GM23338 (cell line): ENCODE data around the gene LRBA. TPM values are rescaled to one million over a fixed set of nuclear protein-coding genes. Genes with fewer than 3 reads are reported as not detected.

Experiments used
- ATAC-seq: fragments of 200-7000 bp; cut with Tn5 transposase; 3 replicates; pipeline ENCODE4 v1.9.1; 2020
- DNase-seq: peaks from one replicate; pipeline ENCODE4 v3.0.0-alpha.2; 2015; ENCODE audit warnings: low spot score
- H2AFZ ChIP-seq: fragments of 200-600 bp; sonication (generic); 2 replicates; pipeline ENCODE4 v1.8.0; 2016; ENCODE audit warnings: antibody characterized with exemption, mild to moderate bottlenecking, moderate library complexity
- H3F3A ChIP-seq: fragments of 200-600 bp; sonication (generic); replicated peaks from 2 replicates; pipeline ENCODE4 v1.8.0; 2017; ENCODE audit warnings: antibody characterized with exemption, mixed run types, low read depth
- H3K27ac ChIP-seq: fragments of 200-600 bp; sonication (generic); 2 replicates; pipeline ENCODE4 v1.6.1; 2016; ENCODE audit warnings: low read depth
- H3K27me3 ChIP-seq: fragments of 200-600 bp; sonication (generic); 2 replicates; pipeline ENCODE4 v1.8.0; 2016; ENCODE audit warnings: mild to moderate bottlenecking, mixed run types, moderate library complexity; ENCODE audit not compliant: insufficient read depth
- H3K36me3 ChIP-seq: fragments of 200-600 bp; sonication (generic); 2 replicates; pipeline ENCODE4 v1.8.0; 2016; ENCODE audit warnings: mild to moderate bottlenecking; ENCODE audit not compliant: insufficient read depth
- H3K4me1 ChIP-seq: fragments of 200-600 bp; sonication (generic); 2 replicates; pipeline ENCODE4 v1.8.0; 2016; ENCODE audit warnings: mild to moderate bottlenecking, moderate library complexity; ENCODE audit not compliant: insufficient read depth
- H3K4me2 ChIP-seq: fragments of 200-600 bp; sonication (generic); 2 replicates; pipeline ENCODE4 v1.7.1; 2017; ENCODE audit warnings: mixed run types
- H3K4me3 ChIP-seq: fragments of 200-600 bp; sonication (generic); 2 replicates; pipeline ENCODE4 v1.6.1; 2016; ENCODE audit warnings: mixed run types
- H3K79me2 ChIP-seq: fragments of 200-600 bp; sonication (generic); replicated peaks from 2 replicates; pipeline ENCODE4 v1.8.0; 2017; ENCODE audit warnings: mild to moderate bottlenecking; ENCODE audit not compliant: insufficient read depth
- H3K9me2 ChIP-seq: fragments of 200-600 bp; sonication (generic); 2 replicates; pipeline ENCODE4 v1.8.0; 2017; ENCODE audit not compliant: insufficient read depth
- H4K20me1 ChIP-seq: fragments of 200-600 bp; sonication (generic); replicated peaks from 2 replicates; pipeline ENCODE4 v1.8.0; 2017; ENCODE audit warnings: mild to moderate bottlenecking; ENCODE audit not compliant: insufficient read depth
- H3K27ac Mint-ChIP-seq: 2 replicates; pipeline ENCODE4 v1.8.0; 2020; ENCODE audit warnings: inconsistent platforms, mild to moderate bottlenecking, moderate library complexity, mixed read lengths
- H3K27me3 Mint-ChIP-seq: 3 replicates; pipeline ENCODE4 v1.8.0; 2022; ENCODE audit warnings: low read depth, mild to moderate bottlenecking, moderate library complexity, mixed read lengths, inconsistent platforms; ENCODE audit not compliant: insufficient read depth, poor library complexity
- H3K36me3 Mint-ChIP-seq: 3 replicates; pipeline ENCODE4 v1.8.0; 2021; ENCODE audit warnings: low read depth, mild to moderate bottlenecking, inconsistent platforms, moderate library complexity, mixed read lengths
- H3K4me1 Mint-ChIP-seq: 3 replicates; pipeline ENCODE4 v1.8.0; 2020; ENCODE audit warnings: mild to moderate bottlenecking, inconsistent platforms, mixed read lengths
- H3K4me3 Mint-ChIP-seq: 3 replicates; pipeline ENCODE4 v1.8.0; 2021; ENCODE audit warnings: moderate library complexity, mild to moderate bottlenecking, inconsistent platforms, mixed read lengths
- H3K9me3 Mint-ChIP-seq: 3 replicates; pipeline ENCODE4 v1.8.0; 2020; ENCODE audit warnings: moderate library complexity, mild to moderate bottlenecking, inconsistent platforms, mixed read lengths
- CREB1 ChIP-seq: fragments of 250-450 bp; sonication (Bioruptor Pico); IDR thresholded peaks from 2 replicates; pipeline ENCODE4 v1.5.0; 2020; ENCODE audit warnings: low read depth, mild to moderate bottlenecking, moderate library complexity
- CTCF ChIP-seq, 2 experiments: fragments of 200-600 bp in 1 of 2; sonication (generic) in 1 of 2; conservative IDR thresholded peaks; 2 replicates each; pipeline versions ENCODE4 v1.5.1 to v1.6.1; 2016 to 2017; ENCODE audit warnings: antibody characterized with exemption in 2 of 2, low read depth in 2 of 2, mild to moderate bottlenecking in 2 of 2, moderate library complexity in 1 of 2
- ETS1 ChIP-seq: IDR thresholded peaks from 2 replicates; pipeline ENCODE4 v1.6.1; 2016; ENCODE audit warnings: antibody characterized with exemption
- EZH2 ChIP-seq: fragments of 200-600 bp; sonication (generic); IDR thresholded peaks from one replicate; pipeline ENCODE4 v1.8.0; 2017; ENCODE audit warnings: antibody characterized with exemption, mild to moderate bottlenecking, low read depth; ENCODE audit not compliant: unreplicated experiment
- JUNB ChIP-seq: IDR thresholded peaks from one replicate; pipeline ENCODE4 v1.6.1; 2016; ENCODE audit warnings: antibody characterized with exemption; ENCODE audit not compliant: unreplicated experiment
- NANOG ChIP-seq: IDR thresholded peaks from 2 replicates; pipeline ENCODE4 v1.6.1; 2016; ENCODE audit warnings: antibody characterized with exemption, borderline replicate concordance
- POLR2AphosphoS5 ChIP-seq: IDR thresholded peaks from 2 replicates; pipeline ENCODE4 v1.6.1; 2016; ENCODE audit warnings: antibody characterized with exemption, low read depth
- STAT1 ChIP-seq: IDR thresholded peaks from one replicate; pipeline ENCODE4 v1.6.1; 2016; ENCODE audit warnings: antibody characterized with exemption; ENCODE audit not compliant: unreplicated experiment
- polyA plus RNA-seq: library from polyadenylated mRNA; unstranded; fragments of >200 nt; fragmentation: Nextera tagmentation; extraction: Ambion mirVana; gene quantifications from 2 replicates; pipeline ENCODE4 v1.2.1, GENCODE V29; 2016
- total RNA-seq: library from RNA; depleted of rRNA; stranded (reverse); fragments of >200 nt; shearing (Covaris generic); gene quantifications from 2 replicates; pipeline ENCODE4 v1.2.3, GENCODE V29; 2014
- TF ChIP-seq, protein P1 (sequence below): fragments of 250-450 bp; sonication (Bioruptor Pico); IDR thresholded peaks from 2 replicates; pipeline ENCODE4 v1.5.0; 2020; ENCODE audit warnings: mild to moderate bottlenecking, moderate library complexity

Gene LRBA
- total and polyA plus RNA-seq, 2 experiments from 2014 or later: 23.3 to 126 TPM

DNA sequence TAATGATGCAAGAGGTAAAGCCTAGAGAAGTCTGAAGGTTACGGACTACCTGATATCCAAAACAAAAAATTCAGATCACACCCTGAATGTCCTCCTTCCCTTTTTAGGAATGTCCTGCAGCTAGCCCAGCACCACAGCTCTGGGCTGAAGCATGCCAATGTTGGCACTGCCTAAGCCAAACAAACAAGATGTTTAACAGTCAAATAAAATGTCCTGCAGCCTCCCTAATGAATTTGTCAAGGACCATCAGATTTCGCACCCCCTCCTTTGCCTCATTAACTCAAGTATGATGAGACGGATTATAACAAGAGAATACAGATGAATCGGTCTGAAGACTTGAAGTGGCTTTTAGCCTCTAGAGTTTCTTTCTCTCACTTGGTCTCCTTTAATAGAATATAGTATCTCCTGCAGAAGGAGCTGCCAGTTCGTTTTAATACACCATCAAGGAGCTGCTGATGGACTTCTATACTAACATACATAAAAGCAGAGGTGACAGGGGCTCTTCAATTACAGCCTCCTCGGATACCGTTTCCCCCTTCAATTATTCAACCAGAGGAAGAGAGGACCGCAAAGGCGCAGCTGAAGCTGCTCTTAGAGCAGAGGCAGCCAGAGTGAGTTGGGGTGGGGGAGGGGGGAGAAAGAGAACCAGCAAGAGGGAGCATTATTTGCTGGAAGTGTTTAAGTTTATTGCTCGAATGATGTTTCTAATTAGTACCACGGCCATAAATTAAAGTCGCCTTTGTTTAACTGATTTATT, 436.2 kb downstream of the LRBA start (continued):
- TF ChIP-seq, protein P1, sequence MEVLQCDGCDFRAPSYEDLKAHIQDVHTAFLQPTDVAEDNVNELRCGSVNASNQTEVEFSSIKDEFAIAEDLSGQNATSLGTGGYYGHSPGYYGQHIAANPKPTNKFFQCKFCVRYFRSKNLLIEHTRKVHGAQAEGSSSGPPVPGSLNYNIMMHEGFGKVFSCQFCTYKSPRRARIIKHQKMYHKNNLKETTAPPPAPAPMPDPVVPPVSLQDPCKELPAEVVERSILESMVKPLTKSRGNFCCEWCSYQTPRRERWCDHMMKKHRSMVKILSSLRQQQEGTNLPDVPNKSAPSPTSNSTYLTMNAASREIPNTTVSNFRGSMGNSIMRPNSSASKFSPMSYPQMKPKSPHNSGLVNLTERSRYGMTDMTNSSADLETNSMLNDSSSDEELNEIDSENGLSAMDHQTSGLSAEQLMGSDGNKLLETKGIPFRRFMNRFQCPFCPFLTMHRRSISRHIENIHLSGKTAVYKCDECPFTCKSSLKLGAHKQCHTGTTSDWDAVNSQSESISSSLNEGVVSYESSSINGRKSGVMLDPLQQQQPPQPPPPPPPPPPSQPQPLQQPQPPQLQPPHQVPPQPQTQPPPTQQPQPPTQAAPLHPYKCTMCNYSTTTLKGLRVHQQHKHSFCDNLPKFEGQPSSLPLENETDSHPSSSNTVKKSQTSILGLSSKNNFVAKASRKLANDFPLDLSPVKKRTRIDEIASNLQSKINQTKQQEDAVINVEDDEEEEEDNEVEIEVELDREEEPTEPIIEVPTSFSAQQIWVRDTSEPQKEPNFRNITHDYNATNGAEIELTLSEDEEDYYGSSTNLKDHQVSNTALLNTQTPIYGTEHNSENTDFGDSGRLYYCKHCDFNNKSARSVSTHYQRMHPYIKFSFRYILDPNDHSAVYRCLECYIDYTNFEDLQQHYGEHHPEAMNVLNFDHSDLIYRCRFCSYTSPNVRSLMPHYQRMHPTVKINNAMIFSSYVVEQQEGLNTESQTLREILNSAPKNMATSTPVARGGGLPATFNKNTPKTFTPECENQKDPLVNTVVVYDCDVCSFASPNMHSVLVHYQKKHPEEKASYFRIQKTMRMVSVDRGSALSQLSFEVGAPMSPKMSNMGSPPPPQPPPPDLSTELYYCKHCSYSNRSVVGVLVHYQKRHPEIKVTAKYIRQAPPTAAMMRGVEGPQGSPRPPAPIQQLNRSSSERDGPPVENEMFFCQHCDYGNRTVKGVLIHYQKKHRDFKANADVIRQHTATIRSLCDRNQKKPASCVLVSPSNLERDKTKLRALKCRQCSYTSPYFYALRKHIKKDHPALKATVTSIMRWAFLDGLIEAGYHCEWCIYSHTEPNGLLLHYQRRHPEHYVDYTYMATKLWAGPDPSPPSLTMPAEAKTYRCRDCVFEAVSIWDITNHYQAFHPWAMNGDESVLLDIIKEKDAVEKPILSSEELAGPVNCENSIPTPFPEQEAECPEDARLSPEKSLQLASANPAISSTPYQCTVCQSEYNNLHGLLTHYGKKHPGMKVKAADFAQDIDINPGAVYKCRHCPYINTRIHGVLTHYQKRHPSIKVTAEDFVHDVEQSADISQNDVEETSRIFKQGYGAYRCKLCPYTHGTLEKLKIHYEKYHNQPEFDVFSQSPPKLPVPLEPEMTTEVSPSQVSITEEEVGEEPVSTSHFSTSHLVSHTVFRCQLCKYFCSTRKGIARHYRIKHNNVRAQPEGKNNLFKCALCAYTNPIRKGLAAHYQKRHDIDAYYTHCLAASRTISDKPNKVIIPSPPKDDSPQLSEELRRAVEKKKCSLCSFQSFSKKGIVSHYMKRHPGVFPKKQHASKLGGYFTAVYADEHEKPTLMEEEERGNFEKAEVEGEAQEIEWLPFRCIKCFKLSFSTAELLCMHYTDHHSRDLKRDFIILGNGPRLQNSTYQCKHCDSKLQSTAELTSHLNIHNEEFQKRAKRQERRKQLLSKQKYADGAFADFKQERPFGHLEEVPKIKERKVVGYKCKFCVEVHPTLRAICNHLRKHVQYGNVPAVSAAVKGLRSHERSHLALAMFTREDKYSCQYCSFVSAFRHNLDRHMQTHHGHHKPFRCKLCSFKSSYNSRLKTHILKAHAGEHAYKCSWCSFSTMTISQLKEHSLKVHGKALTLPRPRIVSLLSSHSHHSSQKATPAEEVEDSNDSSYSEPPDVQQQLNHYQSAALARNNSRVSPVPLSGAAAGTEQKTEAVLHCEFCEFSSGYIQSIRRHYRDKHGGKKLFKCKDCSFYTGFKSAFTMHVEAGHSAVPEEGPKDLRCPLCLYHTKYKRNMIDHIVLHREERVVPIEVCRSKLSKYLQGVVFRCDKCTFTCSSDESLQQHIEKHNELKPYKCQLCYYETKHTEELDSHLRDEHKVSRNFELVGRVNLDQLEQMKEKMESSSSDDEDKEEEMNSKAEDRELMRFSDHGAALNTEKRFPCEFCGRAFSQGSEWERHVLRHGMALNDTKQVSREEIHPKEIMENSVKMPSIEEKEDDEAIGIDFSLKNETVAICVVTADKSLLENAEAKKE: no peak
- TF ChIP-seq EZH2: no peak
- no peak for TF ChIP-seq POLR2AphosphoS5
- TF ChIP-seq JUNB: no peak

- H3K9me3 Mint-ChIP-seq: no peaks in the 10 kb centered on the region
- H3K36me3 Mint-ChIP-seq: no peaks in the 10 kb centered on the region
- no peak for ATAC-seq
- DNase-seq: no peak
- H3K27me3 Mint-ChIP-seq: peaks cover 39% of the 10 kb centered on the region
- H3K4me1 Mint-ChIP-seq: peaks cover 29% of the 10 kb centered on the region
- no peak overlapping the region for H3K4me3 ChIP-seq
- no peaks in the 10 kb centered on the region for H3F3A ChIP-seq
- no peaks in the 10 kb centered on the region for H3K9me2 ChIP-seq
- H2AFZ ChIP-seq: no peak overlapping the region
- no peak overlapping the region for H3K4me2 ChIP-seq
- H3K4me3 Mint-ChIP-seq: no peak overlapping the region
- no peak overlapping the region for H3K27ac ChIP-seq
- H3K27me3 ChIP-seq: peaks cover 52% of the 10 kb centered on the region
- no peaks in the 10 kb centered on the region for H3K36me3 ChIP-seq
- H4K20me1 ChIP-seq: peaks cover 12% of the 10 kb centered on the region
- H3K79me2 ChIP-seq: no peaks in the 10 kb centered on the region
- no peak overlapping the region for H3K27ac Mint-ChIP-seq
- peaks cover 21% of the 10 kb centered on the region for H3K4me1 ChIP-seq
- no peak for TF ChIP-seq CREB1 (CRISPR knock-in tag)
- TF ChIP-seq NANOG: no peak
- no peak for TF ChIP-seq CTCF (conservative IDR thresholded peaks at IDR 0.05; ENCODE audit: low read depth in 2 of 2)
- TF ChIP-seq STAT1: no peak
- no peak for TF ChIP-seq ETS1
Observed at GRCh38 chr4:150577796-150578195, 437.3 kb downstream of the LRBA start.
